Activated CD8-positive, alpha-beta T cell treated with anti-CD3 and anti-CD28 coated beads for 36 hours (primary cell): ENCODE data around the gene PCCA. TPM values are rescaled to one million over a fixed set of nuclear protein-coding genes. Genes with fewer than 3 reads are reported as not detected.

Experiments
- ATAC-seq: fragments of 200-7000 bp; cut with Tn5 transposase; one replicate; pipeline ENCODE4 v1.10.0; 2021; ENCODE audit warnings: mild to moderate bottlenecking, moderate library complexity
- CTCF ChIA-PET: fragments of 350-600 bp; sonication (Branson Sonifier 250); formaldehyde crosslinking; loops from one replicate; lab custom pipeline; 2021; ENCODE audit warnings: antibody characterized with exemption; lab: Charles Lee
- POLR2A ChIA-PET: fragments of 350-600 bp; sonication (Branson Sonifier 250); formaldehyde crosslinking; loops from one replicate; lab custom pipeline; 2021; ENCODE audit warnings: antibody characterized with exemption; lab: Charles Lee
- DNase-seq: peaks from one replicate; pipeline ENCODE4 v3.0.0-alpha.2; 2020
- H3K27ac Mint-ChIP-seq: one replicate; pipeline ENCODE4 v1.8.0; 2021; ENCODE audit warnings: mild to moderate bottlenecking, mixed read lengths
- H3K27me3 Mint-ChIP-seq: one replicate; pipeline ENCODE4 v1.8.0; 2021; ENCODE audit warnings: mixed read lengths
- H3K36me3 Mint-ChIP-seq: one replicate; pipeline ENCODE4 v1.8.0; 2021; ENCODE audit warnings: low read depth, mixed read lengths
- H3K4me1 Mint-ChIP-seq: one replicate; pipeline ENCODE4 v1.8.0; 2021; ENCODE audit warnings: low read depth, mixed read lengths
- H3K4me3 Mint-ChIP-seq: one replicate; pipeline ENCODE4 v1.8.0; 2021; ENCODE audit warnings: mild to moderate bottlenecking, moderate library complexity, mixed read lengths
- H3K9me3 Mint-ChIP-seq: one replicate; pipeline ENCODE4 v1.8.0; 2021; ENCODE audit warnings: mixed read lengths
- CTCF ChIP-seq: fragments of 200-600 bp; IDR thresholded peaks from one replicate; pipeline ENCODE4 v1.8.0; 2022; ENCODE audit warnings: antibody characterized with exemption, mild to moderate bottlenecking
- intact Hi-C: fragments of 100-400 bp; cut with micrococcal nuclease; formaldehyde crosslinking; loops from one replicate; pipeline ENCODE4 v1.10.0; 2022
- total RNA-seq, 2 experiments: library from RNA; stranded (reverse); gene quantifications; one replicate each; pipeline ENCODE4 v1.2.3, GENCODE V29; 2021

The PCCA gene
- total RNA-seq, 2 experiments from 2014 or later = 8.4 to 9.2 TPM

DNA sequence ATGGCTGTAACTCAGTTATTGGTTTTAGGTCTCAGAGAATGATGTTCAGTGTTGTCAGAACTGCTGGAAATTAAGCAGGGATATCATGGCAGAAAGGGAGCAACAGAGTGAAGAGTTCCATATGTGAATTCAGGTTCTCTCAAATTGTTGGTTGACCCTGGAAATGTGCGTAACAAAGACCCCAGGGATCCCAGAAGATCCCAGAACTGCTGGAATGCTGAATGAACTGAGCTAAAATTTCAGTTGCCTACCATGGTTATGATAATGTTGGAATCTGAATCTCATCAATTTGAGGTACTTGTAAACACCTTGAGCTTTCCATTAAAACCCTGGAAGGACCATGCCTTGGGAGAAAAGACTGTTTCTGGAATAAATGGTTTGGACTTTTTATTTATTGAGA is 268.9 kb downstream of the PCCA start:
- peaks cover 1% of the 10 kb centered on the region for H3K36me3 Mint-ChIP-seq
- ChIA-PET POLR2A (no interaction called here), CTCF (no interaction called here)
- H3K27ac Mint-ChIP-seq = no peak overlapping the region
- H3K9me3 Mint-ChIP-seq = no peaks in the 10 kb centered on the region
- no peak overlapping the region for H3K4me3 Mint-ChIP-seq
- H3K4me1 Mint-ChIP-seq = no peaks in the 10 kb centered on the region
- no peak for TF ChIP-seq CTCF
- intact Hi-C loops = no loop called here
- H3K27me3 Mint-ChIP-seq = no peaks in the 10 kb centered on the region
- ATAC-seq (no peak), DNase-seq (no peak)

DNA sequence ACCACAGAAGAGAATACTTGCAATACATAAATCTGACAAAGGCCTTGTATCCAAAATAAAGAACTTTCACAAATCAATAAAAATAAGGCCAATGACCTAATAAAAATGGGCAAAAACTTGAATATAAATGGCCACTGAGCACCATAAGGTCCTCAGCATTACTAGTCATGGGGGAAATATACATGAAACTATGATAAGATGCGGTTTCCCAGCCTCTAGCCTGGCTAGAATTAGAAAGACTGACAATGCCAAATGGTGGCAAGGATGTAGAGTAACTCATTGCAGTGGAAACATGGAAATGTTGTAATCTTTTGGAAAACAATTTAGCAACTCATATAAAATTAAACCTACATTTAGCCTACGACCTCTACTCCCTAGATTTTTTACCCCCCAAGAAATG is 272.6 kb downstream of the PCCA start:
- Mint-ChIP-seq H3K27me3 (no peaks in the 10 kb centered on the region), H3K36me3 (no peaks in the 10 kb centered on the region), H3K9me3 (no peaks in the 10 kb centered on the region), H3K27ac (no peak overlapping the region), H3K4me3 (no peak overlapping the region), H3K4me1 (no peaks in the 10 kb centered on the region)
- ChIA-PET CTCF (interaction anchor here (0.6 kb wide), 1 partner anchor 71 kb away, joined by 3 read pairs; no protein-coding TSS in a partner anchor), POLR2A (no interaction called here)
- no peak for DNase-seq
- ATAC-seq = no peak
- intact Hi-C loops = no loop called here
- TF ChIP-seq CTCF = no peak

DNA sequence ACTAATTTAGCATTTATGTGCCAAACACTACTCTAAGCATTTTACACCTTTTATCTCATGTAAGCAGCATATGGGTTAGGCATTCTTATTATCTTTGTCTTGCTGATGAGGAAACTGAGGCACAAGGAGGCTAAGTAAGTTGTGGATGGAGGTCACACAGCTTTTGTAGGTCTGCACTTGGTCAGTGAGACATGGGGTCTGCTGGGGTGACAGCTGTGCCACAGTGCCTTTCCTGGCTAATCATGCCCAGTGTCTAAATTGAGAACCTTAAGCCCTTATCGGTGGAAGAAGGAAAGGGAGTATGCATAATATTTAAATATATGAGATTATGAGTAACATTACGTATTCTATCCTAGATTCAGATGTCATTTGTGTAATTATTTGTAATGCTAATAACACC is 273.5 kb downstream of the PCCA start:
- intact Hi-C loops = no loop called here
- H3K27me3 Mint-ChIP-seq = no peaks in the 10 kb centered on the region
- ChIA-PET CTCF (no interaction called here), POLR2A (no interaction called here)
- DNase-seq = no peak
- TF ChIP-seq CTCF = no peak
- no peak overlapping the region for H3K27ac Mint-ChIP-seq
- no peaks in the 10 kb centered on the region for H3K36me3 Mint-ChIP-seq
- no peaks in the 10 kb centered on the region for H3K9me3 Mint-ChIP-seq
- no peak for ATAC-seq
- no peaks in the 10 kb centered on the region for H3K4me1 Mint-ChIP-seq
- no peak overlapping the region for H3K4me3 Mint-ChIP-seq

DNA sequence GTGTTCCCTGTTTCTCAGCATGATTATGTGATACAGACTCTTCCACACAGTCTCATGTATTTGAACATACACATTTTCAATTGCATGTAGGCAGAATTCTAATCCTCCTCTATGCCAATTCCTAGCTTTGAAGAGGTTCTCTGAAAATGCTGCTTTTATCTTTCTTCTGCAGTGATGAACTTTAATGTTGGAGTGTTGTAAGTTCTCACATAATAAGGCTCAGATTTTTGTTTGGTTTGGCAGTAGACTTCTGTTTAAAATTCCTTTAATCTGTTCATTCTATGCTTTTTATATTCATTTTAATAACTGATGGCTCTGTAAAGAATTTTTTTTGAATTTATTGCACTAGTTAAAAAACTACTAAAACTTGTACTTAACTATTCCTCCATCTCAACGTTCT is 273.9 kb downstream of the PCCA start:
- CTCF ChIA-PET = no interaction called here
- intact Hi-C loops = no loop called here
- POLR2A ChIA-PET = no interaction called here
- DNase-seq (no peak), ATAC-seq (no peak)
- H3K4me3 Mint-ChIP-seq = no peak overlapping the region
- no peaks in the 10 kb centered on the region for H3K9me3 Mint-ChIP-seq
- no peak for TF ChIP-seq CTCF
- H3K27me3 Mint-ChIP-seq = no peaks in the 10 kb centered on the region
- H3K36me3 Mint-ChIP-seq = no peaks in the 10 kb centered on the region
- no peaks in the 10 kb centered on the region for H3K4me1 Mint-ChIP-seq
- no peak overlapping the region for H3K27ac Mint-ChIP-seq

- intact Hi-C loops = no loop called here
- POLR2A ChIA-PET = no interaction called here
- no peaks in the 10 kb centered on the region for H3K9me3 Mint-ChIP-seq
These were observed 274.4 kb downstream of the PCCA start for GRCh38 chr13:100363285-100363711.

More at GRCh38 chr13:100363285-100363711, 274.4 kb downstream of the PCCA start:
- no peak for TF ChIP-seq CTCF
- Mint-ChIP-seq H3K27ac (no peak overlapping the region), H3K4me3 (no peak overlapping the region), H3K36me3 (no peaks in the 10 kb centered on the region), H3K27me3 (no peaks in the 10 kb centered on the region), H3K4me1 (no peaks in the 10 kb centered on the region)
- ATAC-seq = no peak
- no peak for DNase-seq
- CTCF ChIA-PET = no interaction called here
